NCI-H2227 treated with DMSO at 0.1 percent for 48 hours (cell line): ENCODE measurements around the gene RASGEF1B.
"Not testable (repeated sequence)": the region's sequence is repeated elsewhere in the genome, so short reads cannot be mapped to it uniquely, and the experiment has no call there.

Source experiments
- DNase-seq: peaks from one replicate; lab custom pipeline; 2025; lab: John Stamatoyannopoulos, UW

RASGEF1B gene

DNA sequence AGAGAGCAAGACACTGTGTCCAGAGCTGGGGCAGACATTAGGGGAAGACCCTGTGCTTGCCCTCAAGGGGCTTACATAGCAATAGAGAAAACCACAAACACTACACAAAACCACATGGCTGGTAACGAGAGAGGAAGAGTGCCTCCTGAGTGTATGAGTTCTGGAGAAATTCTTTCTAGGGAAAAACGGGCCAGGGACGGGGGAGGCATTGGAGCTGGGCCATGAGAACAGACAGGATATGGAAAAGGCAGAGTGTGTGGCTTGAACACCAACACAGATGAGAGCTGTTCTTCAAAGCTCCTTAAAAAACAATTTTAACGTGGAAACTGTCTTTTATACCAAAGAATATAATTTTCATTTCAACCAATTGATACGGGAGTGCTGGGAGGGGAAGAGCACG, 42.7 kb downstream of the RASGEF1B start:
- DNase-seq, result no peak

GRCh38 chr4:81428002-81428401, 43.7 kb downstream of the RASGEF1B start:
- no peak for DNase-seq

GRCh38 chr4:81427344-81427821, 44.3 kb downstream of the RASGEF1B start:
- DNase-seq, result no peak

GRCh38 chr4:81426770-81427289, 44.9 kb downstream of the RASGEF1B start:
- DNase-seq, result no peak

DNA sequence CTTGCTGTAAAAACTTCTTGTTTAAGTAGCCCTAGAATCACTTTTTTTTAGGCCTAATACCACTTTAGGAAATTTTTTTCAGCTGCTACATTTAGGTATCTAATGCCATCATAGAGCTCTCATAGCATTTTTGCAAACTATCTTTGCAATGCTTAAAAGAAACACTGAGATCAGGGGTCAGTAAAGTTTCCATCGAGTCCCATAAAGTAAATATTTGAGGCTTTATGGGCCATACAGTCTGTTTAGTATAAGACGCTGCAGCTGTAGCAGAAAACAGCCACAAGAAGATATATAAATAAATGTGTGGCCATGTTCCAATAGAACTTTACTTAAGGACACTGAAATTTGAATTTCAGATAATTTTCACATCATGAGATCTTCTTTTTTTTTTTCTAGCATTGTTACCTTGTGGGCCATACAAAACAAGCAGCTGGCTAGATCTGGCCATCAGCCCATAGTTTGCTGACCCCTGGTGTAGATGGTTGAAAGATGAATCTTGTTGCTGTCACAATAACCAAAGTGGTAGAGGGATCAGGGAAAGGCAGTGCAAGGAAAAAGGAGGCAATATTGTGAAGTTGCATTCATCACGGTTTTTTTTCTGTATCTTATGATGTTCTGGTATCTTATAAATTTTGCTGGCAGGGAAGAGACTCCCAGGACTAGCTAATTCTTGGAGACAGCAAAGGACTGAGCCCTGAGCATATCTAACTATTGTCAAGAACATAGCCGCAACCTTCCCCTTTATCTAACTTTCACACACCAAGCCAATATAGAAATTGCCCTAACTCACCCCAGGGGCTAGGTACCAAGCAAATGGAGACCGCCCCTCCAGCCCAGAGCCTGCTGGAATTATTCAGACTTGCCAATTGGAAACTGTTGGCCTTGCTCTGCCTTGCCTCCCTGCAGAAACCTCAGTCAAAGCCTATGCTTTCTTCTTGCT, 46.6 kb downstream of the RASGEF1B start:
- DNase-seq, result no peak

- no peak for DNase-seq
Observed at GRCh38 chr4:81424336-81424735, 47.4 kb downstream of the RASGEF1B start.

- no peak for DNase-seq
Observed at GRCh38 chr4:81422595-81422994, 49.1 kb downstream of the RASGEF1B start.

DNA sequence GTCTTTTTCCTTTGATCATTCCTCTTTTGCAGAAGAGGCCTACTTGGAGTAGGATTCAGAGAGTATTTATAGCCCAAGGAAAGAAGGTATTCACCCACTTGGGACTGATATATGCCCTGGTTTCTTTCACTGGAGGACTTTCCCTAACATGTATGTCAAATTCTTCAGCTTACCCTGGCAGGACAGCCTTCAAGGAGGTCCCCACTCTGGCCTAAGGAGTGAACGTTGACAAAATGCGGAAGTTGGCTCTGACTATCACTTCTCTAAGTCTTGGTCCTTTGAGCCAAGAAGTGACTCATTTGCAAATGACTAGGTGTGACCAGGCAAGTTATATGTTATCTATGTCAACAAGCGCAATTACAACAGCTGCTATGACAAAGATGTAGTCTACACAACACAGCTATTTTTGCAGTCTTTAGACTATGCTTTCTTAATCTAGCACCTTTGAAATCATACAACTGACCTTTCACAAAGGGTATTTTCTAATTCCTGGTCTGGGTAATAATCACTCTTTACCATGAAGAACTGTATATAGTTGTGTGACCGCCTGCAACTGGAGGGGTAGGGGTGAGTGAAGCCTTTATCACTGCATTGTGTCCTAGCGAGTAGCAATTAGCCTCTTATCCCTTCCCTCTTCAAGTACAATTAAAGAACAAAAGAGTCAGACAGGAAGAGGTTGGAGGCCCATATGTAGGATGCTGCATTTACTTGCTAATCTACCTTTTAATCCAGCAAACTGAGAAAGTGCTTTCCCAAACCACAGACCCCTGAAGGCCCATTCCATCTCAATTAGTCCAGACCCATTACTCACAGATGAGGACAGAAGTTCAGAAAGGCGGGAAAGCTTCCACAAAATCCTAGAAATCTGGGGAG, 50.1 kb downstream of the RASGEF1B start:
- DNase-seq, result peak; percentile 68

DNA sequence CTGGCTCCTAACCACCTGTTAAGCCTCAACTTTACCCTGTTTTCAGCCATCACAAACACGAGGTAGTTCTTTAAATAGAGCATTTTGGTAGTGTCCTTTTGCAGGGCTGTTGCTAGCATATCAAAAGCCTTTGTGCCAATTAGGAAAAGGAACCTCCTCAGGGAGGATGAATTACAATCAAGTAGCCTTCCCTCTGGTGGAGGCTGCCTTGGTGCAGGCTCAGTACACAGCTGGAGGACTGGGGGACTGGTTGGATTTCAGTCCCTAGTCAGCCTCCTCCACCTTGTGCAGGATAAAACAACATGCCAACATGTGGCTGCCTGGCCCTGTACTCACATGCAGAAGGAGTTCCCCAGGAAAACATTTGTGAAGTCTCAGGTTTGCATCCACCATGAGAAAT, 53.1 kb downstream of the RASGEF1B start:
- DNase-seq, result no peak

DNA sequence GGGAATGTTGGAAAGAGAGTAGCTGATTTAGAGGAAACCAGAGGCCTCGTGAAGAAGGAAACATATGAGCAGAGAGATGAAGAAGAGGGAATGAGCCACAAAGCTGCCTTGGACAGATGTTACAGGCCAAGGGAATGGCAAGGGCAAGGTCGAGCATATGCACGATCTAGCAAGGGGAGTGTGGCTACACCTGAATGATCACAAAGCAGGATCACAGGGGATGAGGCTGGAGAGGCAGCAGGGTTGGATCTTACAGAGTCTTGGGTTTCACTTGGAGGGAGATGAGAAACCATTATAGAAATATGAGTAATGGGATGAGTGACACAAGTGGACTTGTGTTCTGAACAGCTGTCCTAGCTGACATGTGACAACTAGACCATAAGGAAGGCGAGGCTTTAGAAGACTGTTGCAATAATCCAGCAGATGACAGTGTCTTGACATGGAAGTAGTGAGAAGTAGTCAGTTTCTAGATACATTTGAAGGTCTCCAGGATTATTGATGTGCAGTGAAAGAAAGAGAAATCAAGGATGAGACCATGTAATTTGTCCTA, 58.7 kb downstream of the RASGEF1B start:
- no peak for DNase-seq

DNA sequence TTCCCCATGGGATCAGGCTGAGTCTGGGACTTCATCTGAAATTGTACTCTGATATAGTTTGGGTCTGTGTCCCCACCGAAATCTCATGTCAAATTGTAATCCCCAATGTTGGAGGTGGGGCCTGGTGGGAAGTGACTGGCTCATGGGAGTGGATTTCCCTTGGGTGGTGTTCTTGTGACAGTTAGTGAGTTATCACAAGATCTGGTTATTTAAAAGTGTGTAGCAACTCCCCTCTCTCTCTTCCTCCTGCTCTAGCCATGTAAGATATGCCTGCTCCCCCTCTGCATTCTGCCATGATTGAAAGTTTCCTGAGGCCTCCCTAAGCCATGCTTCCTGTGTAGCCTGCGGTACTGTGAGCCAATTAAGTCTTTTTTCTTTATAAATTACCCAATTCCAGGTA, 61.0 kb downstream of the RASGEF1B start:
- no peak for DNase-seq

GRCh38 chr4:81409836-81410235, 61.9 kb downstream of the RASGEF1B start:
- DNase-seq, result no peak

- DNase-seq, result no peak
Observed at GRCh38 chr4:81408341-81408740, 63.4 kb downstream of the RASGEF1B start.

DNA sequence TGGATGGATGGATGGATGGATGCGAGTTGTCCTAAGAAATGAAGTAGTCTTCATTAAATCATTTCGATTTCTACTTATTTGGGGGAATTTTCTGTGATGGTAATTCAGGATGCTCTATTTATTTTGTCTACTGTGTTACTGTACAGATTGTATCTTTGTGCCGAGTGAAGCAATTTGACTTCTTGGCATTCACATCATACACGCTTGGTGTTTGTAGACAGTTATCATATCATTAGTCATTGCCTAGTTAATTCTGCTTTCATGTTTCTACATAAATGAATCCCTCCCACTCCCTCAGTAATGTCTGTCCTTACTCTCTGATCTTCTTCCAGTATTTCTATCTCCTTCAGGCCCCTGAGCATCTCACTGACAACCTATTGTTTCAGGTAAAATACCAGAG, 64.0 kb downstream of the RASGEF1B start:
- no peak for DNase-seq

DNA sequence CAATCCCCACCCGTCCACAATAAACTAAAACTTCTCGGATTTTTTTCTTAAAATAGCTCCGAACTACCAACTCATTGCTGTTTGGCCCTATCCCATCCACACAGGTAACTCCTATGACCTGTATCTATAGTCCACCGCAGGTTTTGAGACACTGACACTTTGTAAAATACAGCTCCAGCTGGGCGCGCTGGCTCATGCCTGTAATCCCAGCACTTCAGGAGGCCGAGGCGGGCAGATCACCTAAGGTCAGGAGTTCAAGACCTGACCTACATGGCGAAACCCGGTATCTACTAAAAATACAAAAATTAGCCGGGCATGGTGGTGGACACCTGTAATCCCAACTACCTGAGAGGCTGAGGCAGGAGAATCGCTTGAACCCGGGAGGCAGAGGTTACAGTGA, 65.2 kb downstream of the RASGEF1B start:
- DNase-seq, result not testable (repeated sequence)

- DNase-seq, result peak; percentile 88
Observed at GRCh38 chr4:81405900-81406401, 65.8 kb downstream of the RASGEF1B start.

- no peak for DNase-seq
Observed at GRCh38 chr4:81404741-81405140, 67.0 kb downstream of the RASGEF1B start.

DNA sequence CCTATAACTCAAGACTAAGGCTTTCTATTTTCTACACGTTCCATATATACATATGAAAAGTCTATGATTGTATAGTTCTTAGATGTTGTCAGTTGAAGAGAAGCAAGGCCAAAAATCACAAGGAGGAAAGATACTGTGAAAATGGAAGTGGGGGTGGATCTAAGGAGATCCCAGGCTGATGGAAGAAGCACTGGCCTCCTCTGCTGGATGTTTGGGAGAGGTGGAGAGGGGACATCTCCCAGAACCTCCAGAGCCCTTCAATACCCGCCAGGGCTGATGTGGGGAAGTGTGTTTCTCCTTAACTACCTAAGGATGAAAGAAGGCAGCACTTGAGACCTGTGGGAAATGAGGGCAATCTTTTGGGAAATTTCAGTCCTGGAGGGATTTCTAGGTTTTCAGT, 67.4 kb downstream of the RASGEF1B start:
- DNase-seq, result no peak

DNA sequence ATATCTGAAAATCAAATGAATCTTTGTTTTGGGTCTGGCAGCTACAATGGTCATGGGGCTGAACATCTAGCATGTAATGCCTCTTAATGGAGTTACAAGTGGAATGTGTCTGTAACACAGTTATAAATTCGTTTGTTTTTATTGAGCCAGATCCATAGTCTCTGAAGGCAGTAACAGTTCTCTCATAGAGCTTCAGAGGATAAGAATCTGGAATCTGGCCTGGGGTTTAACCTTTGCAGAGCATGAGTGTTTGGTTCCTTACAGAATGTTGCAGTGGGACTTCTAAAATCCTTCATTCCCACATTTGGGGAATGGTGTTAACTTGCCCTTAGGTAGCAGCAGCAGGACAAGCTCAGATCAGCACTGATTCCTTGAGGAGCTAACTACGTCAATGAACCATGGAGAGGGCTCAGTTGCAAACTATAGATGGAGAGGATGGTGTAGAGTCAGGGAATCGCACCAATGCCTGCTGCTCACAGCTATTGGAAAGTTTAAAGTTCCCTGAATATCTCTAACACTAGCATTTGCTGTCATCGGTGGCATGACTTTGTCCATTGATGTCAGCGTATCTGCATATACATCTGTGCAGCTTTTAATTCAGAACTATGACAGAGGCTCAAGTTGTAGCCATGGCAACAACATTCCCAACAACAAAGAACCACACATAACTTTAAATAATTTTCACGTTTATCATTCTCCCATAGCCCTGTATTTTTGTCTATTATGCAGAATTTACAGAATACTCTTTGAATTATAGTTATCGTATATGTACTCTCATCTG, 72.2 kb downstream of the RASGEF1B start:
- no peak for DNase-seq

DNA sequence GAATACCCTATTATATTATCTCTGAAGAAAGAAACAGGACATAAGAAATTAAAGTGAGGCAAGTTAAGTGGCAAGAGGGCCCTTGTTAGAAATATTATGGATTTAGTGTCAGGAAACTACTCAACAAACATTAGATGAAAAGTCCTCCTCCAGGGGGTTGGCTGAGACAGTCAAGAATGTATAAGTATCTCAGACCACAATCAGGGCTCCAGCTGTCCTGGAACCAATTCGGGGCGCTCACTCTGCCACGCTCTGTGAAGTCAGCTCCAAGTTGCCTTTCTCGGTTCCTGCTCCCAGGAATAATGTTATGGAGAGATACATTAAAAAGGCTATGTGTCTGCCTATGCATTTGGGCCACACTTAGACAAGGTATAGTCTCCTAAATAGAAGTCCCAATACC, 73.3 kb downstream of the RASGEF1B start:
- no peak for DNase-seq

DNA sequence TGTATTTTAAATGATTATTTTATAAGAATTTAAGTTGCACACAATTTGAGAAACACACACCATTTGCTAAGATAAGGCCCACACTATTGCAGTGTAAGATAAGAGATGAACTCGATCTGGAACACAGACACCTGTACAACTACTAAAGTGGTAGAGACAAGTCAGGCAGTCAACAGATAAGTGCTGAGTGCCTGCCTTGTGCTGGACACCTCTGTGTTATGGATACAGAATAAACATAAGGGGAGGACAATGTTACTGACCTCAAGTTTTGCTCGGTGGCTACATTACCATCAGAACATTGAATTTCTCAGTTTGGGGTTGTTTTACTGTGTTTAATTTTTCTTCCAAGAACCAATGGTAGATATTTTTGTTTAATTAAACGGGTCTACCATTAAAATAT, 74.1 kb downstream of the RASGEF1B start:
- DNase-seq, result no peak
